Smooth muscle cell (in vitro differentiated cells): ENCODE measurements around the gene TEDC1. TPM values are rescaled to one million over a fixed set of nuclear protein-coding genes. Genes with fewer than 3 reads are reported as not detected.

Experiments used
- DNase-seq: peaks from one replicate; lab custom pipeline; 2025; ENCODE audit not compliant: unreplicated experiment; lab: John Stamatoyannopoulos, UW
- H2AFZ ChIP-seq: fragments of 200-600 bp; sonication (generic); 2 replicates; pipeline ENCODE4 v1.6.0; 2016; ENCODE audit warnings: antibody characterized with exemption, low read depth, mild to moderate bottlenecking
- H3F3A ChIP-seq: fragments of 200-600 bp; sonication (generic); 2 replicates; pipeline ENCODE4 v1.6.0; 2017; ENCODE audit warnings: antibody characterized with exemption, low read depth
- H3K27ac ChIP-seq: fragments of 200-600 bp; sonication (generic); 2 replicates; pipeline ENCODE4 v1.5.1; 2016; ENCODE audit warnings: low read depth, mild to moderate bottlenecking
- H3K27me3 ChIP-seq: fragments of 200-600 bp; sonication (generic); 2 replicates; pipeline ENCODE4 v1.6.1; 2016; ENCODE audit warnings: low read depth, mild to moderate bottlenecking
- H3K36me3 ChIP-seq: fragments of 200-600 bp; sonication (generic); 2 replicates; pipeline ENCODE4 v1.5.1; 2016; ENCODE audit warnings: low read depth
- H3K4me1 ChIP-seq: fragments of 200-600 bp; sonication (generic); 2 replicates; pipeline ENCODE4 v1.5.1; 2016; ENCODE audit warnings: low read depth
- H3K4me2 ChIP-seq: fragments of 200-600 bp; sonication (generic); 2 replicates; pipeline ENCODE4 v1.6.0; 2016; ENCODE audit warnings: mild to moderate bottlenecking
- H3K4me3 ChIP-seq: fragments of 200-600 bp; sonication (generic); 2 replicates; pipeline ENCODE4 v1.5.1; 2016; ENCODE audit warnings: mild to moderate bottlenecking
- H3K79me2 ChIP-seq: fragments of 200-600 bp; sonication (generic); 2 replicates; pipeline ENCODE4 v1.6.0; 2016; ENCODE audit warnings: low read depth, mild to moderate bottlenecking
- H3K9ac ChIP-seq: fragments of 200-600 bp; sonication (generic); 2 replicates; pipeline ENCODE4 v1.6.0; 2016; ENCODE audit warnings: low read depth
- H3K9me3 ChIP-seq: fragments of 200-600 bp; sonication (generic); replicated peaks from 2 replicates; pipeline ENCODE4 v1.5.1; 2016; ENCODE audit warnings: low read depth
- H4K20me1 ChIP-seq: fragments of 200-600 bp; sonication (generic); 2 replicates; pipeline ENCODE4 v1.6.0; 2016; ENCODE audit warnings: low read depth
- WGBS: methylation state at CpG from one replicate; pipeline ENCODE4 v1.1.7; 2016; ENCODE audit warnings: low lambda C conversion rate; 5-methylcytosine and 5-hydroxymethylcytosine counted together
- polyA plus RNA-seq: library from polyadenylated mRNA; unstranded; fragments of >200 nt; fragmentation: Nextera tagmentation; extraction: Ambion mirVana; gene quantifications from 2 replicates; pipeline ENCODE4 v1.2.1, GENCODE V29; 2016
- total RNA-seq: library from RNA; depleted of rRNA; stranded (reverse); fragments of >200 nt; gene quantifications from 2 replicates; pipeline ENCODE4 v1.2.3, GENCODE V29; 2014
- TF ChIP-seq, protein P1 (sequence below): fragments of 200-600 bp; sonication (generic); IDR thresholded peaks from 2 replicates; pipeline ENCODE4 v1.5.1; 2017; ENCODE audit warnings: borderline replicate concordance, mild to moderate bottlenecking, antibody characterized with exemption; ENCODE audit not compliant: insufficient read depth, poor library complexity, severe bottlenecking

The TEDC1 gene
- total and polyA plus RNA-seq, 2 experiments from 2014 or later: 3.8 to 8.2 TPM

DNA sequence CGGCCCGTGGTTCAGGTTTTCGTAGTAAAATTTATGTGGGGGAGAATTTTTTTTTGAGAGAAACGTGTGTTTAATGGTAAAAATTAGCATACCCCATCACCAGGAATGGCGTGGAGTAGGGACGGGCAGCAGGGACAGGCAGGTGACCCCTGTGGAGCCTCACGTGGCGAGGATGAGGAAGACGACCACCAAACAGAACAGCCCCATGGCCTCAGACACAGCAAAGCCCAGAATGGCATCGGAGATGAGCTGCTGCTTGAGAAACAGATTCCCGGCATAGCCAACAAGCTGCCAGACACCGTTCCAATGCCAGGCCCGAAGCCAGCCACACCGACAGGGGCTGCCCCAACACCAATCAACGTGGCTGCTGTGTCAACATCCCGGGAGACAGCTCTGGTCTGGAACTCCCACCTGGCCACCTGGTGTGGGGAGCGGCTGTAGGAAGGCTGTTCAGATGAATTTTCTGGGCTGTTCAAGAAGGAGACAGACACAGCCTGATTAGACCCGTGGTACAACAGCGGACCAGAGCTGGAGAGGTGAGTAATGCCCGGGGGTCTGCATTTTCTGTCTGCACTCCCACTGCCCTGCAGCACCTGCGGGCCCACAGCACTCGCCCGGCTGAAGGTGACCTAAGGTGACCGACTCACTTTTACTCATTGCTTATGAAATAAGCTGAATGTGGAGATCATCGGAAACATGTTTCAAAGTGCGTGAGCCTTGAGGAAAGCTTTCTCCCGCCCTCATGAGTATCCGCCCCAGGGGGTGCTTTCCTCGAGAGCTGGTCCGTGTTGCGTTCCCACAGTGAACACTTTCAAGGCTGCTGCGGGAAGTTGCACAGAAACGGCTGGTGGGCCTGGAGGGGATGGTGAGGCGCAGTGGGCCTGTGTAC, 45.9 kb downstream of the TEDC1 start:
- H4K20me1 ChIP-seq: no peaks in the 10 kb centered on the region
- no peaks in the 10 kb centered on the region for H3K4me1 ChIP-seq
- no peaks in the 10 kb centered on the region for H3K79me2 ChIP-seq
- no peak overlapping the region for H3K4me3 ChIP-seq
- no peaks in the 10 kb centered on the region for H3F3A ChIP-seq
- no peaks in the 10 kb centered on the region for H3K36me3 ChIP-seq
- no peaks in the 10 kb centered on the region for H3K27me3 ChIP-seq
- TF ChIP-seq, protein P1, sequence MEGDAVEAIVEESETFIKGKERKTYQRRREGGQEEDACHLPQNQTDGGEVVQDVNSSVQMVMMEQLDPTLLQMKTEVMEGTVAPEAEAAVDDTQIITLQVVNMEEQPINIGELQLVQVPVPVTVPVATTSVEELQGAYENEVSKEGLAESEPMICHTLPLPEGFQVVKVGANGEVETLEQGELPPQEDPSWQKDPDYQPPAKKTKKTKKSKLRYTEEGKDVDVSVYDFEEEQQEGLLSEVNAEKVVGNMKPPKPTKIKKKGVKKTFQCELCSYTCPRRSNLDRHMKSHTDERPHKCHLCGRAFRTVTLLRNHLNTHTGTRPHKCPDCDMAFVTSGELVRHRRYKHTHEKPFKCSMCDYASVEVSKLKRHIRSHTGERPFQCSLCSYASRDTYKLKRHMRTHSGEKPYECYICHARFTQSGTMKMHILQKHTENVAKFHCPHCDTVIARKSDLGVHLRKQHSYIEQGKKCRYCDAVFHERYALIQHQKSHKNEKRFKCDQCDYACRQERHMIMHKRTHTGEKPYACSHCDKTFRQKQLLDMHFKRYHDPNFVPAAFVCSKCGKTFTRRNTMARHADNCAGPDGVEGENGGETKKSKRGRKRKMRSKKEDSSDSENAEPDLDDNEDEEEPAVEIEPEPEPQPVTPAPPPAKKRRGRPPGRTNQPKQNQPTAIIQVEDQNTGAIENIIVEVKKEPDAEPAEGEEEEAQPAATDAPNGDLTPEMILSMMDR: no peak
- 78% methylated on average over 34 of the region's 34 CpGs for WGBS
- no peaks in the 10 kb centered on the region for H3K9me3 ChIP-seq
- H3K4me2 ChIP-seq: no peak overlapping the region
- no peak overlapping the region for H2AFZ ChIP-seq
- H3K9ac ChIP-seq: no peak overlapping the region
- no peak overlapping the region for H3K27ac ChIP-seq
- DNase-seq: no peak

DNA sequence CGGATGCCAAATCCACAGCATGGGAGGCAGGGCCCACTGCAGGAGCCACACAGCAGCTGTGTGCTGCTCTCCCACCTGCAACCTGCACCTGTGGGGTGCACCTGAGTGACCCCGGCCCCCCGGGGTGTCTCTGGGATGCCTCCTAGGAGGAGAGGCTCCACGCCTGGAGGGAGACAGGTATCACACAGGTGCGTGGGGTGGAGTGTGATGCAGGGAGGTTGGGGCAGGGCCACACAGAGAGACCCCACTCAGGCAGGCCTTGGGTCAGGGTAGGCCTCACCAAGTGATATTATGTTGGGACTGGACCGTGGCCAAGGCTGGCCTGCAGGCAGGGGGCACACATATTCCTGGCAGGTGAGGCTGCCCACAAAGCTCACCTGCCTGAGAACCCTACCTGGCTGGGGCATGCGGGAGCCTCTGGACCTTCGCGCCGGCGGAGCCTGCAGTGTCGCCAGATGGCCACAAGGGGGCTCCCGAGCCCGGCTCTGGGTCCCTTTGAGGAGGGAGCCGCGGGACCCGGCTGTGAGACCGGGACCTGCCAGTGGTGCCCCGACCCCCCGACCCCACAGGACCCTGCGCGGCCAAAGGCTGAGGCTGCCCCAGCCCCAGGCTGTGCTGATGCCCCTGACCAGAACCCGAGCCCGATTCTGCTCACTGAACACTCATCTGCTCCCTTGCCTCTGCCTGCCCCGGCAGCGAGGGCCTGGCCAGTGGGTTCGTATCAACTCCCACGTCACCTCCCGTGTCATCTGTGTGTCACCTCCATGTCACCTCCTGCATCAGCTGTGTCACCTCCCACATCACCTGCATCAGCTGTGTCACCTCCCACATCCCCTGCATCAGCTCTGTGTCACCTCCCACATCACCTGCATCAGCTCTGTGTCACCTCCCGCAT, 46.8 kb downstream of the TEDC1 start:
- no peak overlapping the region for H3K4me2 ChIP-seq
- H3K79me2 ChIP-seq: no peaks in the 10 kb centered on the region
- no peak overlapping the region for H3K27ac ChIP-seq
- no peaks in the 10 kb centered on the region for H3K4me1 ChIP-seq
- H2AFZ ChIP-seq: no peak overlapping the region
- no peak for DNase-seq
- no peak overlapping the region for H3K9ac ChIP-seq
- H3K27me3 ChIP-seq: no peaks in the 10 kb centered on the region
- H3F3A ChIP-seq: no peaks in the 10 kb centered on the region
- H3K36me3 ChIP-seq: no peaks in the 10 kb centered on the region
- no peak overlapping the region for H3K4me3 ChIP-seq
- no peaks in the 10 kb centered on the region for H4K20me1 ChIP-seq
- WGBS: 53% methylated on average over 30 of the region's 30 CpGs
- TF ChIP-seq, protein P1: peak; percentile 56
- H3K9me3 ChIP-seq: no peaks in the 10 kb centered on the region

DNA sequence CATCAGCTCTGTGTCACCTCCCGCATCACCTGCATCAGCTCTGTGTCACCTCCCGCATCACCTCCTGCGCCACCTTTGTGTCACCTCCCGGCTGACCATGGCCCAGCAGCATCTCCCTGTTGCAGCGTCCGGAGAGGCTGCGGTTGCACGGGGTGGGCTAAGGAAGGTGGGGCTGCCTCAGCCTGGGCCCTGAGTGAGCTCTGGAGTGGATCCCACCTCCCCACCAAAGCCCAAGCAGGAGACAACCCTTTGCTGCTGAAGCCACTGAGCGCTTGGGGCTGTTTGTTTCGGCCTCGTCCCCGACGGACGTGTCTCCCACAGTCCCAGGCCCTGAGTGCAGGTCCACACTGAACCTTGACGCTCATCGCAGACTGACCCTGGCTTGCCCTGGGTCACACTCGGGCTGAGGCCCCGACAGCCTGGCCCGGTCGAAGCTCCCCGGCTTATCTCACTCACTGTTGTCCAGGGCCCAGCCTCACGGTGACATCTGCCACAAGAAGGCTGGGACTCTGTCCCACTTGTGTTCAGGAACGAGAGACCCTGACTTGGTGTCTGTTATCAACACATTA, 47.5 kb downstream of the TEDC1 start:
- Histone ChIP-seq H4K20me1 (no peaks in the 10 kb centered on the region), H3K9ac (no peak overlapping the region), H3K9me3 (peaks cover 6% of the 10 kb centered on the region), H2AFZ (no peak overlapping the region), H3K4me3 (no peak overlapping the region), H3F3A (no peaks in the 10 kb centered on the region), H3K27ac (no peak overlapping the region), H3K4me1 (no peaks in the 10 kb centered on the region), H3K79me2 (no peaks in the 10 kb centered on the region), H3K27me3 (no peaks in the 10 kb centered on the region), H3K36me3 (no peaks in the 10 kb centered on the region), H3K4me2 (no peak overlapping the region)
- TF ChIP-seq, protein P1: no peak
- DNase-seq: no peak
- 88% methylated on average over 23 of the region's 23 CpGs for WGBS
